Esophagus squamous epithelium (tissue), 4 donors: ENCODE measurements around the gene BST1.

Experiments
- CTCF ChIP-seq, 6 experiments: fragments of 450-650 bp in 4 of 6; fragments of 200-600 bp in 2 of 6; sonication (generic) in 2 of 6; IDR thresholded peaks; one replicate each; pipeline ENCODE4 v1.5.1; 2016 to 2019; ENCODE audit warnings: antibody characterized with exemption in 6 of 6, mild to moderate bottlenecking in 4 of 6, moderate library complexity in 4 of 6
- POLR2A ChIP-seq, 4 donors: fragments of 450-650 bp; IDR thresholded peaks; one replicate each; pipeline ENCODE4 v1.6.1; 2017; ENCODE audit warnings: antibody characterized with exemption in 4 of 4, mild to moderate bottlenecking in 4 of 4, moderate library complexity in 3 of 4

GRCh38 chr4:15753081-15753480 lies 50.2 kb downstream of the BST1 start:
- TF ChIP-seq CTCF (IDR thresholded peaks at IDR 0.05) (no peak), POLR2A (IDR thresholded peaks at IDR 0.05) (no peak)
